Astrocyte (in vitro differentiated cells and primary cell): Measurements from ENCODE around the gene UACA. TPM values are rescaled to one million over a fixed set of nuclear protein-coding genes. Genes with fewer than 3 reads are reported as not detected.

Experiments used
- DNase-seq: peaks from one replicate; pipeline ENCODE4 v3.0.0-alpha.2; 2010; ENCODE audit warnings: low read depth
- FAIRE-seq: peaks from 2 replicates; lab custom pipeline; 2011; peaks lifted over from hg19 to GRCh38; lab: Jason Lieb, UNC
- H2AFZ ChIP-seq: 2 replicates; pipeline ENCODE4 v1.6.0; 2012; ENCODE audit warnings: low read depth, low read length, inconsistent platforms
- H3K27ac ChIP-seq: 2 replicates; pipeline ENCODE4 v1.5.1; 2011; ENCODE audit warnings: low read depth, low read length, inconsistent platforms
- H3K27me3 ChIP-seq: 2 replicates; pipeline ENCODE4 v1.6.0; 2011; ENCODE audit warnings: low read length, inconsistent platforms; ENCODE audit not compliant: insufficient read depth
- H3K36me3 ChIP-seq: 2 replicates; pipeline ENCODE4 v1.5.1; 2011; ENCODE audit warnings: low read length, inconsistent platforms; ENCODE audit not compliant: insufficient read depth
- H3K4me1 ChIP-seq: 2 replicates; pipeline ENCODE4 v1.5.1; 2011; ENCODE audit warnings: low read length, inconsistent platforms; ENCODE audit not compliant: insufficient read depth
- H3K4me2 ChIP-seq: 2 replicates; pipeline ENCODE4 v1.6.0; 2012; ENCODE audit warnings: low read length, inconsistent platforms
- H3K4me3 ChIP-seq: 2 replicates; pipeline ENCODE4 v1.5.1; 2011; ENCODE audit warnings: low read depth, mild to moderate bottlenecking, low read length, inconsistent platforms; ENCODE audit not compliant: insufficient read depth
- H3K79me2 ChIP-seq: 2 replicates; pipeline ENCODE4 v1.6.0; 2012; ENCODE audit warnings: mild to moderate bottlenecking, low read length, inconsistent platforms; ENCODE audit not compliant: insufficient read depth
- H3K9ac ChIP-seq: 2 replicates; pipeline ENCODE4 v1.6.0; 2012; ENCODE audit warnings: mild to moderate bottlenecking, low read length, inconsistent platforms
- H3K9me3 ChIP-seq: 2 replicates; pipeline ENCODE4 v1.5.1; 2012; ENCODE audit warnings: low read depth, mild to moderate bottlenecking, low read length, inconsistent platforms; ENCODE audit not compliant: insufficient read depth
- H4K20me1 ChIP-seq: 2 replicates; pipeline ENCODE4 v1.6.0; 2012; ENCODE audit warnings: low read length, inconsistent platforms; ENCODE audit not compliant: insufficient read depth
- H3K27ac Mint-ChIP-seq: one replicate; pipeline ENCODE4 v1.8.0; 2021; ENCODE audit warnings: mild to moderate bottlenecking, mixed read lengths; ENCODE audit not compliant: unreplicated experiment
- H3K27me3 Mint-ChIP-seq: one replicate; pipeline ENCODE4 v1.8.0; 2021; ENCODE audit warnings: low read depth, mixed read lengths; ENCODE audit not compliant: unreplicated experiment
- H3K36me3 Mint-ChIP-seq: one replicate; pipeline ENCODE4 v1.8.0; 2021; ENCODE audit warnings: low read depth, mixed read lengths; ENCODE audit not compliant: unreplicated experiment
- H3K4me1 Mint-ChIP-seq: one replicate; pipeline ENCODE4 v1.8.0; 2021; ENCODE audit warnings: low read depth, mixed read lengths; ENCODE audit not compliant: unreplicated experiment
- H3K4me3 Mint-ChIP-seq: one replicate; pipeline ENCODE4 v1.8.0; 2021; ENCODE audit warnings: mild to moderate bottlenecking, moderate library complexity, mixed read lengths; ENCODE audit not compliant: unreplicated experiment
- H3K9me3 Mint-ChIP-seq: one replicate; pipeline ENCODE4 v1.8.0; 2021; ENCODE audit warnings: mild to moderate bottlenecking, mixed read lengths; ENCODE audit not compliant: unreplicated experiment
- EZH2 ChIP-seq: IDR thresholded peaks from 2 replicates; pipeline ENCODE4 v1.6.1; 2012; ENCODE audit warnings: mild to moderate bottlenecking, low read length, inconsistent platforms; ENCODE audit not compliant: insufficient read depth
- total RNA-seq: library from RNA; stranded (reverse); gene quantifications from 2 replicates; pipeline ENCODE4 v1.2.1, GENCODE V29; 2021
- TF ChIP-seq, protein P1 (sequence below): IDR thresholded peaks from 2 replicates; pipeline ENCODE4 v1.5.1; 2011; ENCODE audit warnings: low read depth, mild to moderate bottlenecking, inconsistent platforms, low read length, moderate library complexity; ENCODE audit not compliant: insufficient read depth

The UACA gene
- total RNA-seq, 1 donor from 2014 or later: 168 TPM

DNA sequence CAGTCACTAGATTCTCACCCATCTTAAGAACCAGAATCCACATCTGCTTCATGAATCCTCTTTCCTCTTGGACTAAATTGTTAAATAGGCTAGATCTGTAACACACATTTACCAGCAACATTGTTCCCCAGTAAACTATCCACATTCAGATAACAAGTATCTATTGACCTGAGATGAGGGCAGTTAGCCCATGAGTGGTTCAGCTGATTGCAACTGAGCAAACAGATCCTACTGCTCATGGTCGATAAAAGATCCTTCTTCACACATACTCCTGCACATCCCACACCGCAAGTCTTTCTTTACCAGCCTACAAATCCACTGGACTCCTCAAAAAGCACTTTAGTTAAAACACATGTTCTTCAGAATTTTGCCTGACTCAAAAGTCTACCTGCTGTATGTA, 59.2 kb downstream of the UACA start:
- DNase-seq (no peak), FAIRE-seq (peak; percentile 54)
- Histone ChIP-seq H3K36me3 (peaks cover 3% of the 10 kb centered on the region), H2AFZ (no peak overlapping the region), H3K4me1 (peaks cover 46% of the 10 kb centered on the region), H3K27ac (no peak overlapping the region), H3K9ac (no peak overlapping the region), H3K79me2 (peaks cover 90% of the 10 kb centered on the region), H3K27me3 (no peaks in the 10 kb centered on the region), H3K4me3 (no peak overlapping the region), H3K4me2 (peak overlapping the region; percentile 83), H3K9me3 (no peaks in the 10 kb centered on the region), H4K20me1 (peaks cover 3% of the 10 kb centered on the region)
- H3K4me1 Mint-ChIP-seq: peaks cover 61% of the 10 kb centered on the region
- no peak overlapping the region for H3K4me3 Mint-ChIP-seq
- no peaks in the 10 kb centered on the region for H3K27me3 Mint-ChIP-seq
- H3K9me3 Mint-ChIP-seq: no peaks in the 10 kb centered on the region
- no peak overlapping the region for H3K27ac Mint-ChIP-seq
- TF ChIP-seq EZH2: no peak
- TF ChIP-seq, protein P1, sequence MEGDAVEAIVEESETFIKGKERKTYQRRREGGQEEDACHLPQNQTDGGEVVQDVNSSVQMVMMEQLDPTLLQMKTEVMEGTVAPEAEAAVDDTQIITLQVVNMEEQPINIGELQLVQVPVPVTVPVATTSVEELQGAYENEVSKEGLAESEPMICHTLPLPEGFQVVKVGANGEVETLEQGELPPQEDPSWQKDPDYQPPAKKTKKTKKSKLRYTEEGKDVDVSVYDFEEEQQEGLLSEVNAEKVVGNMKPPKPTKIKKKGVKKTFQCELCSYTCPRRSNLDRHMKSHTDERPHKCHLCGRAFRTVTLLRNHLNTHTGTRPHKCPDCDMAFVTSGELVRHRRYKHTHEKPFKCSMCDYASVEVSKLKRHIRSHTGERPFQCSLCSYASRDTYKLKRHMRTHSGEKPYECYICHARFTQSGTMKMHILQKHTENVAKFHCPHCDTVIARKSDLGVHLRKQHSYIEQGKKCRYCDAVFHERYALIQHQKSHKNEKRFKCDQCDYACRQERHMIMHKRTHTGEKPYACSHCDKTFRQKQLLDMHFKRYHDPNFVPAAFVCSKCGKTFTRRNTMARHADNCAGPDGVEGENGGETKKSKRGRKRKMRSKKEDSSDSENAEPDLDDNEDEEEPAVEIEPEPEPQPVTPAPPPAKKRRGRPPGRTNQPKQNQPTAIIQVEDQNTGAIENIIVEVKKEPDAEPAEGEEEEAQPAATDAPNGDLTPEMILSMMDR: no peak
- peaks cover 4% of the 10 kb centered on the region for H3K36me3 Mint-ChIP-seq

DNA sequence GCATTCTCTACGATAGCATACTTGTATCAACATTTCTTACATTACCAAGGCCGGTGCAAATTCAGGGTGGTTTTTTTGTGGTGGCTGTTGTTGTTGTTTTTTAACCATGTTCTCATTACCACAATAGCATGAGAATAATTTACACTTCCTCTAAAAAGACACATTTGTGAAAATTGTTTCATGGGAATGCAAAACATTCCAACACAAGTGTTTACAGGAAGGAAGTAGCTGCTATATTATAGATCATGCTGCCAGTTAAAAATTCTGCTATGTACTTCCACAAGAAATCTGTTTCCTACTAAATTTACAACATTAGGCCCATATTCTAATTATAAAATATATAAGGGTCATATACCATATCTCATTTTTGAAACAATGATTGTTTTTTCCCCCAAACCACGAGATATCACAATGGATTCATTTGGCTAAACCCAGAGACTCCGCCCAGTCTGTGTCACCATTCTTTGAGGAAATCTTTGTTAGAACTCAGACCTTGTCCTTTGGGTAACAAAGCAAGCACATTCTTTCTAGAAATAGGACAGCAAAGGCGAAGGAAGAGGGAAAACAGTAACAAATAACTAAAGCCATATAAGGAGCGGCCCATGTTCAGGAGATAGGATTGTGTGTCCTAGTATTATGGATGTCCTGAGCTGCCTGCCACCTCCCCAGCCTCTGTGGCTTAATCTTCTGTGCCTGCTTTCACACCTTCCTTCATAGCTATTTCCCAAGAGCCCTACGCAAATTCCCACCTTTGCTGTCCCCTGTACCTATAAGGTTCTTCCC, 60.1 kb downstream of the UACA start:
- no peaks in the 10 kb centered on the region for H3K9me3 Mint-ChIP-seq
- FAIRE-seq (peak; percentile 63), DNase-seq (peak; percentile 29)
- Histone ChIP-seq H2AFZ (no peak overlapping the region), H3K27me3 (no peaks in the 10 kb centered on the region), H3K4me1 (peaks cover 55% of the 10 kb centered on the region), H3K79me2 (peaks cover 91% of the 10 kb centered on the region), H3K9ac (peak overlapping the region; percentile 74), H4K20me1 (peaks cover 3% of the 10 kb centered on the region), H3K36me3 (peaks cover 3% of the 10 kb centered on the region), H3K4me2 (peak overlapping the region; percentile 83), H3K4me3 (peak overlapping the region; percentile 52), H3K27ac (peak overlapping the region; percentile 80), H3K9me3 (no peaks in the 10 kb centered on the region)
- H3K4me3 Mint-ChIP-seq: peak overlapping the region; percentile 58
- peaks cover 4% of the 10 kb centered on the region for H3K36me3 Mint-ChIP-seq
- TF ChIP-seq, protein P1: no peak
- no peak for TF ChIP-seq EZH2
- no peaks in the 10 kb centered on the region for H3K27me3 Mint-ChIP-seq
- H3K4me1 Mint-ChIP-seq: peaks cover 69% of the 10 kb centered on the region
- H3K27ac Mint-ChIP-seq: peak overlapping the region; percentile 93

DNA sequence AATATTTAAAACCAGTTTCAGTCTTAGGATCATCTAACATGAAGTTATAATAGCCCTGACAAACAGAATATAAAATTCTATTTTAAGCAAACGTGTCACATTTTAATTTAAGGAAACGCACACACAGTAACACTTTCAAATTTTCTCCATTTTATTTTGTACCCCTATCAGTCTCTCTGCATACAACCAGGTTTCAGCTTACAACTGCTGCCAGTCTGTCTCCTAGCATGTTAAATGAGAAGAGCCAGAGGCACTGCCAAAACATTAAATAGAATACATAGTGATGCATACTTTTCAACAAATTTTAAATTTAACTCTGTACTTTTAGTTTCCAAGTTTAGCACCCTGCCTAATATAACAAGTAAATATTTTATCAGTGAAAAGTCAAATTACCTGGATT, 60.8 kb downstream of the UACA start:
- H2AFZ ChIP-seq: no peak overlapping the region
- Mint-ChIP-seq H3K4me1 (peaks cover 70% of the 10 kb centered on the region), H3K9me3 (no peaks in the 10 kb centered on the region), H3K36me3 (peaks cover 4% of the 10 kb centered on the region), H3K27me3 (no peaks in the 10 kb centered on the region), H3K4me3 (peak overlapping the region; percentile 54), H3K27ac (peak overlapping the region; percentile 93)
- H3K4me2 ChIP-seq: peak overlapping the region; percentile 83
- TF ChIP-seq, protein P1: no peak
- TF ChIP-seq EZH2: no peak
- peak overlapping the region; percentile 52 for H3K4me3 ChIP-seq
- peaks cover 88% of the 10 kb centered on the region for H3K79me2 ChIP-seq
- H3K9me3 ChIP-seq: no peaks in the 10 kb centered on the region
- peaks cover 2% of the 10 kb centered on the region for H3K36me3 ChIP-seq
- H3K9ac ChIP-seq: peak overlapping the region; percentile 74
- peaks cover 3% of the 10 kb centered on the region for H4K20me1 ChIP-seq
- peak overlapping the region; percentile 80 for H3K27ac ChIP-seq
- no peaks in the 10 kb centered on the region for H3K27me3 ChIP-seq
- no peak for FAIRE-seq
- peaks cover 59% of the 10 kb centered on the region for H3K4me1 ChIP-seq
- no peak for DNase-seq
